Kidney epithelial cell (primary cell): ENCODE results near the gene ZFAND3. TPM values are rescaled to one million over a fixed set of nuclear protein-coding genes. Genes with fewer than 3 reads are reported as not detected.

Experiments used
- DNase-seq: peaks from one replicate; pipeline ENCODE4 v3.0.0-alpha.2; 2010; ENCODE audit warnings: low read depth
- H3K27me3 ChIP-seq: 2 replicates; pipeline ENCODE4 v1.6.0; 2011; ENCODE audit warnings: low read length; ENCODE audit not compliant: control insufficient read depth, insufficient read depth
- H3K36me3 ChIP-seq: 2 replicates; pipeline ENCODE4 v1.5.1; 2011; ENCODE audit warnings: low read length; ENCODE audit not compliant: control insufficient read depth, insufficient read depth
- H3K4me3 ChIP-seq: 2 replicates; pipeline ENCODE4 v1.5.1; 2011; ENCODE audit warnings: low read depth, mild to moderate bottlenecking, control low read depth, low read length
- total RNA-seq: library from RNA; depleted of rRNA; stranded (reverse); fragments of >200 nt; gene quantifications from 2 replicates; pipeline ENCODE4 v1.2.3, GENCODE V29; 2015
- TF ChIP-seq, protein P1 (sequence below): IDR thresholded peaks from 2 replicates; pipeline ENCODE4 v1.5.1; 2011; ENCODE audit warnings: mild to moderate bottlenecking, moderate library complexity, low read length, control low read depth, inconsistent platforms; ENCODE audit not compliant: insufficient read depth, poor library complexity, severe bottlenecking

Gene ZFAND3
- total RNA-seq, 1 donor from 2014 or later, result 49.4 TPM

DNA sequence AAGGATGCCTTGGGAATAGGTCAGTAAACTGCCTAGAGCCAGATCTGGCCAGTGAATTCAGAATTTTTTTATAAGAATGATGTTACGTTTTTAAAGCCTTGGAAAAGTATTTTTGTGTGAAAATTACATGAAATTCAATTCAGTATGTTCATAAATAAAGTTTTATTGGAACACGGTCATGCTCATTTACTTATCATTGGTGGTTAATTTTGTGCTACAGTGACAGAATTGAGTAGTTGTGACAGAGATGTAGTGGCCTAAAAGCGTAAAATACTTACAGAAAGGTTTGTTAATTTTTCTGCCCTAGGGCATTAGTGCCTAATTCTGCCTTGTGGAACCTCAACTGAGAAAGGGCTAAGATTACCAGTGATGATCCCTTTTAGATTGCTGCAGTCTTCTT is 28.2 kb downstream of the ZFAND3 start:
- H3K27me3 ChIP-seq, result no peaks in the 10 kb centered on the region
- TF ChIP-seq, protein P1, sequence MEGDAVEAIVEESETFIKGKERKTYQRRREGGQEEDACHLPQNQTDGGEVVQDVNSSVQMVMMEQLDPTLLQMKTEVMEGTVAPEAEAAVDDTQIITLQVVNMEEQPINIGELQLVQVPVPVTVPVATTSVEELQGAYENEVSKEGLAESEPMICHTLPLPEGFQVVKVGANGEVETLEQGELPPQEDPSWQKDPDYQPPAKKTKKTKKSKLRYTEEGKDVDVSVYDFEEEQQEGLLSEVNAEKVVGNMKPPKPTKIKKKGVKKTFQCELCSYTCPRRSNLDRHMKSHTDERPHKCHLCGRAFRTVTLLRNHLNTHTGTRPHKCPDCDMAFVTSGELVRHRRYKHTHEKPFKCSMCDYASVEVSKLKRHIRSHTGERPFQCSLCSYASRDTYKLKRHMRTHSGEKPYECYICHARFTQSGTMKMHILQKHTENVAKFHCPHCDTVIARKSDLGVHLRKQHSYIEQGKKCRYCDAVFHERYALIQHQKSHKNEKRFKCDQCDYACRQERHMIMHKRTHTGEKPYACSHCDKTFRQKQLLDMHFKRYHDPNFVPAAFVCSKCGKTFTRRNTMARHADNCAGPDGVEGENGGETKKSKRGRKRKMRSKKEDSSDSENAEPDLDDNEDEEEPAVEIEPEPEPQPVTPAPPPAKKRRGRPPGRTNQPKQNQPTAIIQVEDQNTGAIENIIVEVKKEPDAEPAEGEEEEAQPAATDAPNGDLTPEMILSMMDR, result no peak
- H3K36me3 ChIP-seq, result no peaks in the 10 kb centered on the region
- no peak overlapping the region for H3K4me3 ChIP-seq
- DNase-seq, result no peak

DNA sequence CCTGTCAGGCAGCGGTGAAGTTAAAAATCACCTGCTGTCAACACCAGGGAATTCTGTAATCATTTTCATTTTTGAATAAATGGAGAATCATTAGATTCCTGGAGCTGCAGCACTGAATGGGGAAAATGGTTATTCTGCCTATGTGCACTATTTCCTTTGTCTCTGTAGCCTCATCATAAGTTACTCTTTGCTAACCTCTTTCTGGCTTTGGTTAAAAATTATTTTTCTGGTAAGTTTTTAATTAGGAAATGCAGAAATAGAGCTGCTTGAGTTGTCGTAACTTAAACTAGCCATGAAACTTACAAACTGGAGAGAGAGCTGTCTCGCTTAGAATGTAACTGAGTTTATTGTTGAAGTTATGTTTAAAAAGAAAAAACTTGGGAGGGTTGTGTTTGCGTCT is 28.8 kb downstream of the ZFAND3 start:
- DNase-seq, result no peak
- TF ChIP-seq, protein P1, result no peak
- H3K36me3 ChIP-seq, result no peaks in the 10 kb centered on the region
- no peaks in the 10 kb centered on the region for H3K27me3 ChIP-seq
- no peak overlapping the region for H3K4me3 ChIP-seq

DNA sequence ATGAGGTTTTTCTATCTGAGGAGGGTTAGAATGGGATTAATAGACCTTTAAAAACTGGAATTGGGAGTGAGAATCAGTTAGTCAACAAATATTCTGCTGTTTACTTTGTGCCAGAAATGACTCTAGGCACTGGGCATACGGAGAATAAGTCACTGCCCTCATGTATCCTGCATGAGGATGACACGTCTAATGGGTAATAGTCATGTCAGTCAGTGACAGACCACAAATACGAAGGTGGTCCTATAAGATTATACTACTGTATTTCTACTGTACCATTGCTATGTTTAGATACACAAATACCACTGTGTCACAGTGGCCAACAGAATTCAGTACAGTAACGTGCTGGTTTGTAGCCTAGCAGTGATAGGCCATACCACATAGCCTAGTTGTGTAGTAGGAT is 30.7 kb downstream of the ZFAND3 start:
- Histone ChIP-seq H3K27me3 (no peaks in the 10 kb centered on the region), H3K36me3 (no peaks in the 10 kb centered on the region), H3K4me3 (no peak overlapping the region)
- TF ChIP-seq, protein P1, result no peak
- DNase-seq, result no peak

DNA sequence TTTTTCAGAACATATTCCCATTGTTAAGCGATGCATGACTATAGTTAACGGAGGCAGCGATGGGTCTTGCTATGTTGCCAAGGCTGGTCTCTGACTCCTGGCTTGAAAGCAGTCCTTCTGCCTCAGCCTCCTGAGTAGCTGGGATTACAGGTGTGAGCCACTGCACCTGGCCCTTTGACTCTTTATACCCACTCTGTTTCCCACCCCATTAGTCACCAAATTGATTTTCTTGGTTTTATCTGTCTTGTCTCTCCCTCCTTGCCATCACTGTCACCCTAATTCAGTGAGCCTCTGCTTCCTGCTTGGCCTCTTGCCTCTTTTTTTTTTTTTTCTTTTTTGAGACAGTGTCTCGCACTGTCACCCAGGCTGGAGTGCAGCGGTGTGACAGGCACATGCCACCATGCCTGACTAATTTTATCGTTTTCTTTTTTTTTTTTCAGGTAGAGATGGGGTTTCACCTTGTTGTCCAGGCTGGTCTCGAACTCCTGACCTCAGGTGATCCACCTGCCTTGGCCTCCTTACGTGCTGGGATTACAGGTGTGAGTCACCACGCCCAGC is 31.3 kb downstream of the ZFAND3 start:
- H3K36me3 ChIP-seq, result no peaks in the 10 kb centered on the region
- H3K27me3 ChIP-seq, result no peaks in the 10 kb centered on the region
- no peak overlapping the region for H3K4me3 ChIP-seq
- DNase-seq, result no peak
- TF ChIP-seq, protein P1, result no peak

DNA sequence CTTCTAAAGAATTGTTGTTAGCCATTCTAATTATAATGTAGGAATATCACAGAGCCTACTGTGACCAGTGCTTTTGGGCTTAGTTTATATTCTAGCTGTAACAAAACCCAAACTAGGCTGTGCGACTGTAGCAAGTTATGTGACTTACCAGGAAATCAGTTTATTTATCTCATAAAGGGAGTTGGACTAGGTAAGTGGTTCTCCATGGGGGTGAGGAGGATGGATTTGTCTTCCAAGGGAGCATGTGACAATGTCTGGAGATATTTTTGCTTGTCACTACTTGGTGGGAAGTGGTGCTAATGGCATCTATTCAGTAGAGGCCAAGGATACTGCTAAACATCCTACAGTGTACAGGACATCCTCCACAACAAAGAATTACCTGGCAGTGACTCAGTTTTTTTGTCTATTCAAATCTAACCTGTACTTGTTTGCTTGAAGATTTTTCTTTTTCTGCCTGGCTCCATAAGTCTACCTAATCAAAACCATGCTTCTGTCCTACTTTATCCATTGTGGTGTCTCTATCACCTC is 32.5 kb downstream of the ZFAND3 start:
- H3K4me3 ChIP-seq, result no peak overlapping the region
- no peaks in the 10 kb centered on the region for H3K27me3 ChIP-seq
- TF ChIP-seq, protein P1, result no peak
- H3K36me3 ChIP-seq, result no peaks in the 10 kb centered on the region
- DNase-seq, result no peak

DNA sequence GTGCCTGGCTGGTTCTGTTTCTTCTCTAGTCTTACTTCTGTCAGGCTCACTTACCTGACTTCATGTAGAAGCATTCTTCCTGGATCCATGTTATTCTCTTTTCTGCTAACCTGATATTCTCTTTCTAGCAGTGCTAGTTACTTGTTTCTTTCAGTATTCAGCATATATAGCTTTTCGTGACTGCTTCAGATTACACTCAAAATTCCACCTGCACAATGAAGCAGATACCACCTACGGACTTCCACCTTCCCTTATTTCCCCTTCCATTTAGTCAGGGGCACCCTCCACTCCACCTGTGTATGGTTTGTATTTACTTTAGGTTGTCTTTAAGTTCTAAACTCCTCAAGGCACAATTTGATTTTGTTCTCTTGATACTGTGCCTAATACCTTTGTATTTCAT is 36.8 kb downstream of the ZFAND3 start:
- H3K36me3 ChIP-seq, result no peaks in the 10 kb centered on the region
- no peak overlapping the region for H3K4me3 ChIP-seq
- no peak for DNase-seq
- TF ChIP-seq, protein P1, result no peak
- H3K27me3 ChIP-seq, result no peaks in the 10 kb centered on the region
